Measurements from ENCODE around the gene PCDH17.

DNA sequence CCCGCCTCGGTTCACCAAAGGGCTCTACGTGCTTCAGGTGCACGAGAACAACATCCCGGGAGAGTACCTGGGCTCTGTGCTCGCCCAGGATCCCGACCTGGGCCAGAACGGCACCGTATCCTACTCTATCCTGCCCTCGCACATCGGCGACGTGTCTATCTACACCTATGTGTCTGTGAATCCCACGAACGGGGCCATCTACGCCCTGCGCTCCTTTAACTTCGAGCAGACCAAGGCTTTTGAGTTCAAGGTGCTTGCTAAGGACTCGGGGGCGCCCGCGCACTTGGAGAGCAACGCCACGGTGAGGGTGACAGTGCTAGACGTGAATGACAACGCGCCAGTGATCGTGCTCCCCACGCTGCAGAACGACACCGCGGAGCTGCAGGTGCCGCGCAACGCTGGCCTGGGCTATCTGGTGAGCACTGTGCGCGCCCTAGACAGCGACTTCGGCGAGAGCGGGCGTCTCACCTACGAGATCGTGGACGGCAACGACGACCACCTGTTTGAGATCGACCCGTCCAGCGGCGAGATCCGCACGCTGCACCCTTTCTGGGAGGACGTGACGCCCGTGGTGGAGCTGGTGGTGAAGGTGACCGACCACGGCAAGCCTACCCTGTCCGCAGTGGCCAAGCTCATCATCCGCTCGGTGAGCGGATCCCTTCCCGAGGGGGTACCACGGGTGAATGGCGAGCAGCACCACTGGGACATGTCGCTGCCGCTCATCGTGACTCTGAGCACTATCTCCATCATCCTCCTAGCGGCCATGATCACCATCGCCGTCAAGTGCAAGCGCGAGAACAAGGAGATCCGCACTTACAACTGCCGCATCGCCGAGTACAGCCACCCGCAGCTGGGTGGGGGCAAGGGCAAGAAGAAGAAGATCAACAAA is 2.6 kb downstream of the PCDH17 start:
- TF ChIP-seq, protein P1, sequence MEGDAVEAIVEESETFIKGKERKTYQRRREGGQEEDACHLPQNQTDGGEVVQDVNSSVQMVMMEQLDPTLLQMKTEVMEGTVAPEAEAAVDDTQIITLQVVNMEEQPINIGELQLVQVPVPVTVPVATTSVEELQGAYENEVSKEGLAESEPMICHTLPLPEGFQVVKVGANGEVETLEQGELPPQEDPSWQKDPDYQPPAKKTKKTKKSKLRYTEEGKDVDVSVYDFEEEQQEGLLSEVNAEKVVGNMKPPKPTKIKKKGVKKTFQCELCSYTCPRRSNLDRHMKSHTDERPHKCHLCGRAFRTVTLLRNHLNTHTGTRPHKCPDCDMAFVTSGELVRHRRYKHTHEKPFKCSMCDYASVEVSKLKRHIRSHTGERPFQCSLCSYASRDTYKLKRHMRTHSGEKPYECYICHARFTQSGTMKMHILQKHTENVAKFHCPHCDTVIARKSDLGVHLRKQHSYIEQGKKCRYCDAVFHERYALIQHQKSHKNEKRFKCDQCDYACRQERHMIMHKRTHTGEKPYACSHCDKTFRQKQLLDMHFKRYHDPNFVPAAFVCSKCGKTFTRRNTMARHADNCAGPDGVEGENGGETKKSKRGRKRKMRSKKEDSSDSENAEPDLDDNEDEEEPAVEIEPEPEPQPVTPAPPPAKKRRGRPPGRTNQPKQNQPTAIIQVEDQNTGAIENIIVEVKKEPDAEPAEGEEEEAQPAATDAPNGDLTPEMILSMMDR (IDR thresholded peaks at IDR 0.05), result no peak
- TF ChIP-seq POLR2AphosphoS5 (IDR thresholded peaks at IDR 0.05) (no peak), POLR2A (IDR thresholded peaks at IDR 0.05) (no peak)
